OCI-LY1 (cell line): ENCODE data around the gene LIN52.

Source experiments
- H2AFZ ChIP-seq: fragments of 200-600 bp; sonication (generic), shearing (Covaris generic); 2 replicates; pipeline ENCODE4 v1.6.0; 2014; ENCODE audit warnings: antibody characterized with exemption, mild to moderate bottlenecking, low read length
- H3F3A ChIP-seq: fragments of 200-600 bp; sonication (generic), shearing (Covaris generic); 2 replicates; pipeline ENCODE4 v1.6.0; 2014; ENCODE audit warnings: mild to moderate bottlenecking, antibody characterized with exemption, low read length, moderate library complexity; ENCODE audit not compliant: insufficient read depth
- H3K27ac ChIP-seq: fragments of 200-600 bp; sonication (generic); 2 replicates; pipeline ENCODE4 v1.5.1; 2014; ENCODE audit warnings: low read length, mixed run types, mild to moderate bottlenecking, low read depth; ENCODE audit not compliant: poor library complexity, severe bottlenecking
- H3K27me3 ChIP-seq: fragments of 200-600 bp; sonication (generic); 2 replicates; pipeline ENCODE4 v1.6.0; 2014; ENCODE audit warnings: antibody characterized with exemption, mild to moderate bottlenecking, low read length, moderate library complexity; ENCODE audit not compliant: insufficient read depth
- H3K36me3 ChIP-seq: fragments of 200-600 bp; sonication (generic); 2 replicates; pipeline ENCODE4 v1.6.1; 2014; ENCODE audit warnings: mild to moderate bottlenecking, antibody characterized with exemption, low read length, moderate library complexity, mixed read lengths; ENCODE audit not compliant: insufficient read depth
- H3K4me1 ChIP-seq: fragments of 200-600 bp; sonication (generic); 2 replicates; pipeline ENCODE4 v1.5.1; 2014; ENCODE audit warnings: mild to moderate bottlenecking, low read length, moderate library complexity; ENCODE audit not compliant: insufficient read depth, severe bottlenecking
- H3K4me2 ChIP-seq: fragments of 200-600 bp; sonication (generic), shearing (Covaris generic); 2 replicates; pipeline ENCODE4 v1.6.1; 2014; ENCODE audit warnings: low read length
- H3K4me3 ChIP-seq: fragments of 200-600 bp; sonication (generic); 2 replicates; pipeline ENCODE4 v1.5.1; 2014; ENCODE audit warnings: low read length, low read depth, mild to moderate bottlenecking, mixed read lengths; ENCODE audit not compliant: poor library complexity, severe bottlenecking
- H3K79me2 ChIP-seq: fragments of 200-600 bp; shearing (Covaris generic); 2 replicates; pipeline ENCODE4 v1.6.1; 2016; ENCODE audit warnings: mixed run types, low read length, mixed read lengths; ENCODE audit not compliant: insufficient read depth
- H3K9ac ChIP-seq: fragments of 200-600 bp; sonication (generic), shearing (Covaris generic); 2 replicates; pipeline ENCODE4 v1.6.1; 2014; ENCODE audit warnings: mild to moderate bottlenecking, low read length, mixed read lengths
- H3K9me2 ChIP-seq: fragments of 200-600 bp; sonication (generic), shearing (Covaris generic); 2 replicates; pipeline ENCODE4 v1.6.1; 2014; ENCODE audit warnings: low read depth, mild to moderate bottlenecking, low read length, mixed read lengths
- H3K9me3 ChIP-seq: fragments of 200-600 bp; shearing (Covaris generic); 2 replicates; pipeline ENCODE4 v1.6.1; 2014; ENCODE audit warnings: low read length, mixed read lengths
- H4K20me1 ChIP-seq: fragments of 200-600 bp; sonication (generic), shearing (Covaris generic); 2 replicates; pipeline ENCODE4 v1.6.0; 2016; ENCODE audit warnings: mild to moderate bottlenecking, low read length; ENCODE audit not compliant: insufficient read depth
- EZH2 ChIP-seq: fragments of 200-600 bp; sonication (generic), shearing (Covaris generic); IDR thresholded peaks from 2 replicates; pipeline ENCODE4 v1.8.0; 2017; ENCODE audit warnings: borderline replicate concordance, mixed run types, mild to moderate bottlenecking, antibody characterized with exemption, low read length, moderate library complexity, mixed read lengths
- TF ChIP-seq, protein P1 (sequence below): fragments of 200-600 bp; sonication (generic), shearing (Covaris generic); IDR thresholded peaks from 2 replicates; pipeline ENCODE4 v1.5.1; 2017; ENCODE audit warnings: mild to moderate bottlenecking, antibody characterized with exemption, low read length, moderate library complexity, mixed read lengths

LIN52 gene

DNA sequence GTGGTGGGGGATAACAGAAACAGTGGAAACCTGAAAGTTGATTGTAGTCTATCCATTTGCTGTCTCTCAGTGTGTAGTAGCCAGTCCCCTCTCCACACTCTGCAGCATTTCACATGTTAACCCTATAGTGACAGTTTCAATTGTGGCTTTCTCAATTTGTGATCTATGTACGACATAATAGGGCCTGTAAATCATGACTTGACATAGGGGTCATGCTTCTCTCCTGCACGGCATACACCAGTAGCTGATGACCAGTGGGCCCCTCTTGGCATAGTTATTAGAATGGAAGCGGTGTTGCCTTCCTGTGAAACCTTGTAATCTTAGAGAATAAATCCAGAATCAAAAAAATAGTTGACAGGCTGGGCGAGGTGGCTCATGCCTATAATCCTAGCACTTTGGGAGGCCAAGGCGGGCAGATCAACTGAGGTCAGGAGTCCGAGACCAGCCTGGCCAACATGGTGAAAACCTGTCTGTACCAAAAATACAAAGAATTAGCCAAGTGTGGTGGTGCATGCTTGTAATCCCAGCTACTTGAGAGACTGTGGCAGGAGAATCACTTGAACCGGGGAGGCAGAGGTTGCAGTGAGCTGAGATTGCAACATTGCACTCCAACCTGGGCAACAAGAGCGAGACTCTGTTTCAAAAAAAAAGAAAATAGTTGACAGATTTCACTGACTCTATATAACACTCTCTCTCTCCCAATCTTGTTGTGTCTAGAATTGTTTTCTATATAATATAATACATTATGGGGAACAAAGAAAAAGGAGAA is 109.9 kb downstream of the LIN52 start:
- H3K27me3 ChIP-seq = no peaks in the 10 kb centered on the region
- no peak overlapping the region for H3K27ac ChIP-seq
- no peaks in the 10 kb centered on the region for H3K9me2 ChIP-seq
- no peak overlapping the region for H3K4me2 ChIP-seq
- H3K9me3 ChIP-seq = no peaks in the 10 kb centered on the region
- no peaks in the 10 kb centered on the region for H3K4me1 ChIP-seq
- peaks cover 9% of the 10 kb centered on the region; the same call in 1 of the 2 replicates for H3K36me3 ChIP-seq
- no peak overlapping the region for H2AFZ ChIP-seq
- H3K9ac ChIP-seq = no peak overlapping the region
- no peaks in the 10 kb centered on the region for H3K79me2 ChIP-seq
- TF ChIP-seq, protein P1, sequence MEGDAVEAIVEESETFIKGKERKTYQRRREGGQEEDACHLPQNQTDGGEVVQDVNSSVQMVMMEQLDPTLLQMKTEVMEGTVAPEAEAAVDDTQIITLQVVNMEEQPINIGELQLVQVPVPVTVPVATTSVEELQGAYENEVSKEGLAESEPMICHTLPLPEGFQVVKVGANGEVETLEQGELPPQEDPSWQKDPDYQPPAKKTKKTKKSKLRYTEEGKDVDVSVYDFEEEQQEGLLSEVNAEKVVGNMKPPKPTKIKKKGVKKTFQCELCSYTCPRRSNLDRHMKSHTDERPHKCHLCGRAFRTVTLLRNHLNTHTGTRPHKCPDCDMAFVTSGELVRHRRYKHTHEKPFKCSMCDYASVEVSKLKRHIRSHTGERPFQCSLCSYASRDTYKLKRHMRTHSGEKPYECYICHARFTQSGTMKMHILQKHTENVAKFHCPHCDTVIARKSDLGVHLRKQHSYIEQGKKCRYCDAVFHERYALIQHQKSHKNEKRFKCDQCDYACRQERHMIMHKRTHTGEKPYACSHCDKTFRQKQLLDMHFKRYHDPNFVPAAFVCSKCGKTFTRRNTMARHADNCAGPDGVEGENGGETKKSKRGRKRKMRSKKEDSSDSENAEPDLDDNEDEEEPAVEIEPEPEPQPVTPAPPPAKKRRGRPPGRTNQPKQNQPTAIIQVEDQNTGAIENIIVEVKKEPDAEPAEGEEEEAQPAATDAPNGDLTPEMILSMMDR = no peak
- TF ChIP-seq EZH2 = no peak
- no peak overlapping the region for H3K4me3 ChIP-seq
- no peaks in the 10 kb centered on the region for H4K20me1 ChIP-seq
- no peaks in the 10 kb centered on the region for H3F3A ChIP-seq

DNA sequence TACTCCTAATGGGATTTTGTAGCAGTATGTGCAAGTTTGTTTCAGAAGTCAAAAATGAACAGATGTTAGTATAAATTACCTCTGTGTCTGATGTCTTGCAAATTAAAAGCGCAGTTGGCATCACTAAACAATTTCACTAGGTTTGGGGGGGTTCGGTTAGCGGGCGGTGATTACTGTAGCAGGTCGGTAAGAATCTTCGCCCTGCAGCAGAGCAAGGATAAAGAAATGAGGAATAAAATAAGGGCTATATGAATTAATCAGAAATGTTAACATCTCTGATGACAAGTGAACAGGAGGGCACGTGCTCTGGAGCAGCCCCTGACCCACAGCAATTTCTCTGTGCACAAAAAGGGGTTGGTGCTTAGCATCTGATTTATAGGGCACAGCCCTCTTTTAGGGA is 110.9 kb downstream of the LIN52 start:
- H3K4me1 ChIP-seq = no peaks in the 10 kb centered on the region
- H3K36me3 ChIP-seq = peaks cover 9% of the 10 kb centered on the region; the same call in 1 of the 2 replicates
- H3K4me2 ChIP-seq = no peak overlapping the region
- H3K9me3 ChIP-seq = no peaks in the 10 kb centered on the region
- H2AFZ ChIP-seq = no peak overlapping the region
- no peak overlapping the region for H3K9ac ChIP-seq
- TF ChIP-seq EZH2 = no peak
- TF ChIP-seq, protein P1 = no peak
- H3K27me3 ChIP-seq = no peaks in the 10 kb centered on the region
- H3K4me3 ChIP-seq = no peak overlapping the region
- no peaks in the 10 kb centered on the region for H3K9me2 ChIP-seq
- no peak overlapping the region for H3K27ac ChIP-seq
- no peaks in the 10 kb centered on the region for H4K20me1 ChIP-seq
- H3F3A ChIP-seq = no peaks in the 10 kb centered on the region
- H3K79me2 ChIP-seq = no peaks in the 10 kb centered on the region

DNA sequence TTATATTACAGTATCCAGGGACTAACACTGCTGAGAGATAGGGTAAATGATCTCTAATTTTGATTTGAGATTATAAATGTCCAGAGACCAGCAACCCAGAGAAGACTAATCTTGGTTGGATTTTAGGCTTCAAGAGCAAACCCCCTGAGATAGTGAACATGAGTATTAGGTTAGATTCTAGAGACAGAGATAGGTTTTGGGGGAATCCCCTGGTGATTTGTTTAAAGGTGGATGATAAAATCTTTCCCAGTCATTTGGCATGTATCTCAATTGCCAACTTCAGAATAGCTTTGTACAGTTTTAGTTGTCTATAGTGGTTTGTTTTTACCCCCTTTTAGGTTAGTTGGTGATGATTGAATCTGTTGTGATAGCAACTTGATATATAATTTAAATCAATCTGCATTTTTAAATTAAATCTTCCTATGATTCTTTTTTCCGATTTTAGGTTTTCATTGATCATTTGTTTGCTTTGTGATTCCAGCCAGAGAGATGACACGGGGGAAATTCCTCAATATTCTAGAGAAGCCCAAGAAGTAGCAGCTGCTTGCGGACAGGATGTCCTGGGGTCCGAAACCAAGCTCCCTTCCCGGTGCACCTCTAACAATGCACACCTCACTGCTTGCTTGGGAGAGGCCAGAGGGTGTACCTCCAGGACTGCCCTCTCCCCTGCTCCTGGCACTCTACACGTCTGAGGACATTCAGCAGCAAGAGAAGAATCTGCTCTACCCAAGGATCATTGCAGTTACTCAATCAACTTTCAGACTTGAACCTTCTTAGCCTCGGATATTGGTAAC is 113.9 kb downstream of the LIN52 start:
- TF ChIP-seq, protein P1 = no peak
- no peak for TF ChIP-seq EZH2
- H4K20me1 ChIP-seq = no peaks in the 10 kb centered on the region
- H3K79me2 ChIP-seq = no peaks in the 10 kb centered on the region
- H3K9me3 ChIP-seq = no peaks in the 10 kb centered on the region
- no peaks in the 10 kb centered on the region for H3K4me1 ChIP-seq
- H3K9ac ChIP-seq = no peak overlapping the region
- H3K4me3 ChIP-seq = no peak overlapping the region
- H3K36me3 ChIP-seq = peaks cover 19% of the 10 kb centered on the region; the same call in 1 of the 2 replicates
- H3K27ac ChIP-seq = no peak overlapping the region
- no peak overlapping the region for H2AFZ ChIP-seq
- no peaks in the 10 kb centered on the region for H3F3A ChIP-seq
- H3K9me2 ChIP-seq = no peaks in the 10 kb centered on the region
- H3K4me2 ChIP-seq = no peak overlapping the region
- no peaks in the 10 kb centered on the region for H3K27me3 ChIP-seq
